Measurements from ENCODE around the gene SLC12A7.

SLC12A7 gene

GRCh38 chr5:1122511-1123294 lies 10.8 kb upstream of the SLC12A7 start:
- TF ChIP-seq CTCF (conservative IDR thresholded peaks at IDR 0.05; ENCODE audit: low read length), result no peak
- no peak overlapping the region for H3K4me3 ChIP-seq (ENCODE audit: low read length)
- DNase-seq (ENCODE audit: low read depth), result no peak

- no peak for DNase-seq (ENCODE audit: low read depth)
- TF ChIP-seq CTCF (conservative IDR thresholded peaks at IDR 0.05; ENCODE audit: low read length), result no peak
- no peak overlapping the region for H3K4me3 ChIP-seq (ENCODE audit: low read length)
These were observed 10.0 kb upstream of the SLC12A7 start for GRCh38 chr5:1121891-1122290.

- DNase-seq (ENCODE audit: low read depth), result no peak
- no peak for TF ChIP-seq CTCF (conservative IDR thresholded peaks at IDR 0.05; ENCODE audit: low read length)
- no peak overlapping the region for H3K4me3 ChIP-seq (ENCODE audit: low read length)
These were observed 9.2 kb upstream of the SLC12A7 start for GRCh38 chr5:1121044-1121443.

GRCh38 chr5:1120236-1120999 lies 8.6 kb upstream of the SLC12A7 start:
- H3K4me3 ChIP-seq (ENCODE audit: low read length), result no peak overlapping the region
- DNase-seq (ENCODE audit: low read depth), result no peak
- TF ChIP-seq CTCF (conservative IDR thresholded peaks at IDR 0.05; ENCODE audit: low read length), result no peak

- TF ChIP-seq CTCF (conservative IDR thresholded peaks at IDR 0.05; ENCODE audit: low read length), result no peak
- no peak overlapping the region for H3K4me3 ChIP-seq (ENCODE audit: low read length)
- no peak for DNase-seq (ENCODE audit: low read depth)
These were observed 7.5 kb upstream of the SLC12A7 start for GRCh38 chr5:1119312-1119831.

- H3K4me3 ChIP-seq (ENCODE audit: low read length), result no peak overlapping the region
- TF ChIP-seq CTCF (conservative IDR thresholded peaks at IDR 0.05; ENCODE audit: low read length), result no peak
- no peak for DNase-seq (ENCODE audit: low read depth)
These were observed 6.9 kb upstream of the SLC12A7 start for GRCh38 chr5:1118738-1119137.
